Measurements from ENCODE around the gene MTREX.

The MTREX gene

GRCh38 chr5:55441107-55441771 lies 133.4 kb downstream of the MTREX start (continued):
- TF ChIP-seq PRDM6 (tag by site-specific recombination; IDR thresholded peaks at IDR 0.05) (no peak), ZNF302 (tag by site-specific recombination; IDR thresholded peaks at IDR 0.05; ENCODE audit: low read depth) (no peak), OSR2 (tag by site-specific recombination; IDR thresholded peaks at IDR 0.05) (peak; percentile 88), RBAK (tag by site-specific recombination; IDR thresholded peaks at IDR 0.05) (no peak), ZIC2 (tag by site-specific recombination; IDR thresholded peaks at IDR 0.05) (peak; percentile 79), ZNF404 (tag by site-specific recombination; IDR thresholded peaks at IDR 0.05) (no peak), ZNF350 (tag by site-specific recombination; IDR thresholded peaks at IDR 0.05) (no peak), ZNF341 (tag by site-specific recombination; IDR thresholded peaks at IDR 0.05; ENCODE audit: low read depth) (peak; percentile 73), SCRT1 (tag by site-specific recombination; IDR thresholded peaks at IDR 0.05; ENCODE audit: borderline replicate concordance) (peak; percentile 85; the same call in 1 of the 2 replicates), WT1 (tag by site-specific recombination; IDR thresholded peaks at IDR 0.05) (peak; percentile 45), KLF10 (tag by site-specific recombination; IDR thresholded peaks at IDR 0.05) (no peak), ZNF292 (tag by site-specific recombination; IDR thresholded peaks at IDR 0.05; ENCODE audit: borderline replicate concordance, low read depth) (no peak), SCRT2 (tag by site-specific recombination; IDR thresholded peaks at IDR 0.05) (peak; percentile 98), ZNF600 (tag by site-specific recombination; IDR thresholded peaks at IDR 0.05) (0 out of 2 replicates have a peak, but pooled peaks have one; percentile 23), HOXD13 (CRISPR knock-in tag; IDR thresholded peaks at IDR 0.05; ENCODE audit: borderline replicate concordance) (no peak), GLI2 (tag by site-specific recombination; IDR thresholded peaks at IDR 0.05; ENCODE audit: borderline replicate concordance, low read depth) (no peak), KLF16 (tag by site-specific recombination; IDR thresholded peaks at IDR 0.05) (no peak), ZNF37A (tag by site-specific recombination; IDR thresholded peaks at IDR 0.05) (no peak)
- TF ChIP-seq, protein P1, sequence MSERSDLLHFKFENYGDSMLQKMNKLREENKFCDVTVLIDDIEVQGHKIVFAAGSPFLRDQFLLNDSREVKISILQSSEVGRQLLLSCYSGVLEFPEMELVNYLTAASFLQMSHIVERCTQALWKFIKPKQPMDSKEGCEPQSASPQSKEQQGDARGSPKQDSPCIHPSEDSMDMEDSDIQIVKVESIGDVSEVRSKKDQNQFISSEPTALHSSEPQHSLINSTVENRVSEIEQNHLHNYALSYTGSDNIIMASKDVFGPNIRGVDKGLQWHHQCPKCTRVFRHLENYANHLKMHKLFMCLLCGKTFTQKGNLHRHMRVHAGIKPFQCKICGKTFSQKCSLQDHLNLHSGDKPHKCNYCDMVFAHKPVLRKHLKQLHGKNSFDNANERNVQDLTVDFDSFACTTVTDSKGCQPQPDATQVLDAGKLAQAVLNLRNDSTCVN (tag by site-specific recombination; optimal IDR thresholded peaks at IDR 0.05), result no peak
- TF ChIP-seq, protein P2, sequence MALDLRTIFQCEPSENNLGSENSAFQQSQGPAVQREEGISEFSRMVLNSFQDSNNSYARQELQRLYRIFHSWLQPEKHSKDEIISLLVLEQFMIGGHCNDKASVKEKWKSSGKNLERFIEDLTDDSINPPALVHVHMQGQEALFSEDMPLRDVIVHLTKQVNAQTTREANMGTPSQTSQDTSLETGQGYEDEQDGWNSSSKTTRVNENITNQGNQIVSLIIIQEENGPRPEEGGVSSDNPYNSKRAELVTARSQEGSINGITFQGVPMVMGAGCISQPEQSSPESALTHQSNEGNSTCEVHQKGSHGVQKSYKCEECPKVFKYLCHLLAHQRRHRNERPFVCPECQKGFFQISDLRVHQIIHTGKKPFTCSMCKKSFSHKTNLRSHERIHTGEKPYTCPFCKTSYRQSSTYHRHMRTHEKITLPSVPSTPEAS (tag by site-specific recombination; IDR thresholded peaks at IDR 0.05), result no peak

DNA sequence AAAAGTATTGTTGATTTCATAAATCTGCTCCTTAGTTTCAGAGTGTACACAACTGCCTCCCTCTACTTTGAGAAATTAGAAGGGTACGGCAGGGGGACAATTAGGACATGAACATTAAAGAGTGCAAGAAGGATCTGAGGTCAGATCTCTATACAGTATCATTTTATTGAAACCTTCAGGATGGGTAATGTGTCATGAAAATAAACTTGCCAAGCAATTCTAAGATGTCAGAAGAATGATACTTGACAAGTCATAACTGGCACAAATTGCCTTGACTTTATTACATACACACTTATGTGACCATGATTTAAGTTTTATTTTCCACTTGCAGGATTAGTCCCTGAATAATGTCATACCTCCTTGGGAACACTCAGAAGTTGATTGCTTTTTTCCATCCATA lies 134.2 kb downstream of the MTREX start:
- peaks cover 0 to 5% of the 10 kb centered on the region in 2 experiments; a peak in 1 of 3 replicates for H3K36me3 ChIP-seq (ENCODE audit: control insufficient read depth in 2 of 2, insufficient read depth in 1 of 2, low read length in 2 of 2)
- H3K27ac ChIP-seq (ENCODE audit: extremely low read depth, low read depth, low read length), result no peak overlapping the region
- H3K4me1 ChIP-seq (ENCODE audit: control insufficient read depth, insufficient read depth, low read length), result peaks cover 11% of the 10 kb centered on the region
- H3K9me3 ChIP-seq (ENCODE audit: control insufficient read depth, insufficient read depth, low read depth, low read length), result no peaks in the 10 kb centered on the region
- no peak overlapping the region for H3K4me3 ChIP-seq (ENCODE audit: low read depth, low read length)
- POLR2A ChIA-PET, result no interaction called here
- CTCF ChIA-PET, result no interaction called here
- TF ChIP-seq, protein P1 (tag by site-specific recombination; optimal IDR thresholded peaks at IDR 0.05), result no peak
- TF ChIP-seq ZNF560 (tag by site-specific recombination; IDR thresholded peaks at IDR 0.05; ENCODE audit: borderline replicate concordance) (no peak), ZNF426 (tag by site-specific recombination; IDR thresholded peaks at IDR 0.05) (no peak), ZNF544 (tag by site-specific recombination; IDR thresholded peaks at IDR 0.05) (no peak), ZNF707 (tag by site-specific recombination; IDR thresholded peaks at IDR 0.05) (no peak), ZNF558 (tag by site-specific recombination; IDR thresholded peaks at IDR 0.05) (no peak), GFI1B (tag by site-specific recombination; IDR thresholded peaks at IDR 0.05) (no peak), ZNF148 (tag by site-specific recombination; IDR thresholded peaks at IDR 0.05; ENCODE audit: borderline replicate concordance) (no peak), MZF1 (tag by site-specific recombination; IDR thresholded peaks at IDR 0.05; ENCODE audit: borderline replicate concordance) (no peak)
- TF ChIP-seq, protein P3, sequence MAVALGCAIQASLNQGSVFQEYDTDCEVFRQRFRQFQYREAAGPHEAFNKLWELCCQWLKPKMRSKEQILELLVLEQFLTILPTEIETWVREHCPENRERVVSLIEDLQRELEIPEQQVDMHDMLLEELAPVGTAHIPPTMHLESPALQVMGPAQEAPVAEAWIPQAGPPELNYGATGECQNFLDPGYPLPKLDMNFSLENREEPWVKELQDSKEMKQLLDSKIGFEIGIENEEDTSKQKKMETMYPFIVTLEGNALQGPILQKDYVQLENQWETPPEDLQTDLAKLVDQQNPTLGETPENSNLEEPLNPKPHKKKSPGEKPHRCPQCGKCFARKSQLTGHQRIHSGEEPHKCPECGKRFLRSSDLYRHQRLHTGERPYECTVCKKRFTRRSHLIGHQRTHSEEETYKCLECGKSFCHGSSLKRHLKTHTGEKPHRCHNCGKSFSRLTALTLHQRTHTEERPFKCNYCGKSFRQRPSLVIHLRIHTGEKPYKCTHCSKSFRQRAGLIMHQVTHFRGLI (tag by site-specific recombination; IDR thresholded peaks at IDR 0.05), result no peak
